ENCODE measurements around the gene AHDC1.
A peak's percentile ranks its signal among the peaks of the same experiment; 100 is the strongest.

The AHDC1 gene

GRCh38 chr1:27526569-27527222, 77.2 kb downstream of the AHDC1 start:
- DNase-seq: no peak

GRCh38 chr1:27525296-27526272, 78.4 kb downstream of the AHDC1 start:
- DNase-seq: peak; percentile 49

- no peak for DNase-seq
These were observed 80.5 kb downstream of the AHDC1 start for GRCh38 chr1:27523337-27524020.

GRCh38 chr1:27522432-27523336, 81.3 kb downstream of the AHDC1 start:
- DNase-seq: peak; percentile 77

GRCh38 chr1:27521861-27522431, 82.0 kb downstream of the AHDC1 start:
- peak; percentile 80 for DNase-seq

- peak; percentile 47 for DNase-seq
These were observed 82.6 kb downstream of the AHDC1 start for GRCh38 chr1:27521336-27521831.

- no peak for DNase-seq
These were observed 83.3 kb downstream of the AHDC1 start for GRCh38 chr1:27520651-27521050.

- DNase-seq: peak; percentile 48
These were observed 84.3 kb downstream of the AHDC1 start for GRCh38 chr1:27519331-27520258.

- DNase-seq: no peak
These were observed 85.1 kb downstream of the AHDC1 start for GRCh38 chr1:27518808-27519207.

- no peak for DNase-seq
These were observed 85.8 kb downstream of the AHDC1 start for GRCh38 chr1:27517907-27518718.

GRCh38 chr1:27517301-27517700, 86.6 kb downstream of the AHDC1 start:
- no peak for DNase-seq

- no peak for DNase-seq
These were observed 88.3 kb downstream of the AHDC1 start for GRCh38 chr1:27515626-27516025.

GRCh38 chr1:27513958-27514357, 90.0 kb downstream of the AHDC1 start:
- no peak for DNase-seq

- no peak for DNase-seq
These were observed 90.4 kb downstream of the AHDC1 start for GRCh38 chr1:27513528-27513927.

GRCh38 chr1:27509127-27510080, 94.5 kb downstream of the AHDC1 start:
- no peak for DNase-seq

GRCh38 chr1:27507960-27508665, 95.8 kb downstream of the AHDC1 start:
- DNase-seq: no peak

GRCh38 chr1:27506703-27507102, 97.2 kb downstream of the AHDC1 start:
- no peak for DNase-seq

GRCh38 chr1:27505420-27505680, 98.6 kb downstream of the AHDC1 start:
- DNase-seq: no peak

All from NCI-H1694 treated with DMSO at 0.1 percent for 48 hours (cell line).